Measurements from ENCODE around the gene PRKN.

- no peak for TF ChIP-seq CTCF (IDR thresholded peaks at IDR 0.05)
- TF ChIP-seq POLR2A (IDR thresholded peaks at IDR 0.05) = no peak
These were observed 279.3 kb downstream of the PRKN start for GRCh38 chr6:162448294-162448693.
